ENCODE data around the gene APLN.

Gene APLN

DNA sequence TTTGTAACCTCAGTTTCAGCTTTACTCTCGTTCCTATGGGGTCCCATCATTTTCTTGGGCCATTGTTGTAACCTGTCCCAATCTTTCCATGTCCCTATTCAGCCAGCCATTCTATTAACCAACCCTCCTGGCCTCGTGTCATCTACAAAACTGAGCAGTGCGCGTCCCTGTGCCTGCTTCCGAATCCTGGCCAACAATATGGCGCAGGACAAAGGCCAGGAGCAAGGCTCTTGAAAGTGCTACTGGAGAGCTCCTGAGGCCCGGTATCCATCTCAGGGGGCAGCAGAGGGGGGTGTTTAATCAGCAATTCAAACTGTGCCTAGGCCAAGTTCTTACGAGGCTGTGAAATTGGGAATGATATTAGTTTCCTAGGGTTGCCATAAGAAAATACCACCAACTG lies 41.2 kb upstream of the APLN start:
- TF ChIP-seq, protein P1, sequence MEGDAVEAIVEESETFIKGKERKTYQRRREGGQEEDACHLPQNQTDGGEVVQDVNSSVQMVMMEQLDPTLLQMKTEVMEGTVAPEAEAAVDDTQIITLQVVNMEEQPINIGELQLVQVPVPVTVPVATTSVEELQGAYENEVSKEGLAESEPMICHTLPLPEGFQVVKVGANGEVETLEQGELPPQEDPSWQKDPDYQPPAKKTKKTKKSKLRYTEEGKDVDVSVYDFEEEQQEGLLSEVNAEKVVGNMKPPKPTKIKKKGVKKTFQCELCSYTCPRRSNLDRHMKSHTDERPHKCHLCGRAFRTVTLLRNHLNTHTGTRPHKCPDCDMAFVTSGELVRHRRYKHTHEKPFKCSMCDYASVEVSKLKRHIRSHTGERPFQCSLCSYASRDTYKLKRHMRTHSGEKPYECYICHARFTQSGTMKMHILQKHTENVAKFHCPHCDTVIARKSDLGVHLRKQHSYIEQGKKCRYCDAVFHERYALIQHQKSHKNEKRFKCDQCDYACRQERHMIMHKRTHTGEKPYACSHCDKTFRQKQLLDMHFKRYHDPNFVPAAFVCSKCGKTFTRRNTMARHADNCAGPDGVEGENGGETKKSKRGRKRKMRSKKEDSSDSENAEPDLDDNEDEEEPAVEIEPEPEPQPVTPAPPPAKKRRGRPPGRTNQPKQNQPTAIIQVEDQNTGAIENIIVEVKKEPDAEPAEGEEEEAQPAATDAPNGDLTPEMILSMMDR (IDR thresholded peaks at IDR 0.05) = no peak

DNA sequence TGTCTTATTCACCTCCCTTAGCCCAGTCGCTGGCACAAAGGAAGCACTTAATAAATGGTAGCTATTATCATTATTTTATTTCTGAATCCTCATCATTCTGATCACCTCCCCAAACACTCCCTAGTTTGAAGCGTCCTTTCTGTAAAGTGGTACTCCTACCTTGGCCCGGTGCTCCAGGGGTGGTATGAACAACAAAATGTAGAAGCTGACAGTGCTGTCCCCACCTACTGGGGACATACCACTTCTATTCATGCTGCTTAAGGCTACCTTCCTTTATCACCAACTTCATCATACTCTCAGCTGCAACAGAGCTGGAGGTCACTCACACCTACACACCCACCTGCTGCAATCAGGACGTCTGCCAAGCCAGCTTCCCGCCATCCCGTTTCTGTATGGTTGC lies 40.8 kb upstream of the APLN start:
- TF ChIP-seq, protein P1 (IDR thresholded peaks at IDR 0.05) = no peak

DNA sequence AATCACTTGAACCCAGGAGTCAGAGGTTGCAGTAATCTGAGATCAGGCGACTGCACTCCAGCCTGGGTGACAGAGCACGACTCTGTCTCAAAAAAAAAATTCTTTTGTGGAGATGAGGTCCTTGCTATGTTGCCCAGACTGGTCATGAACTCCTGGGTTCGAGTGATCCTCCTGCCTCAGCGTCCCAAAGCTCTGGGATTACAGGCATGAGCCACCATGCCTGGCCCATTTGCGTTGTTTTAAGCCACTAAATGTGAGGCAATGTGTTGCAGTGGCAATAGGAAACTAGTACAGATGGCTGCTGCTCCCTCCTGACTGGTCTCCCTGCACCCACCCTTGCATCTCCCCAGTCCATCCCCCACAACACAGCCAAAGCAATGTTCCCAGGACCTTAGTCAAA lies 40.0 kb upstream of the APLN start:
- TF ChIP-seq, protein P1 (IDR thresholded peaks at IDR 0.05) = no peak

DNA sequence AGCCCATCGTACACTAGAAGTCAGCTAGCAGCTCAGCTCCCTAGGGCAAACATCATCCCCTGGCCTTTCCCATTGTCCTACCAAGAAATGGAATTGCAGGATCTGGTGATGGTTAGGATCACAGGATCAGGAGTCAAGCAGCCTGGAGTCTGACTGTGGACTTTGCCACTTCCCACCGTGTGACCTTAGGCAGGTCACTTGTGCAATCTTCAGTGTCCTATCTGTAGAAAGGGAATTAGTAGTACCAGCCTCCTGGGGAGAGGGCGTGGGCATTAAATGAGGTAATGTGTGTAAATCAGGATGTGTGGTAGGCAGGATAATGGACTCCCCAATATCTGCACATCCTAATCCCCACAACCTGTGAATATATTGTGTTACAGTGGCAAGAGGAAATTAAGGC lies 38.6 kb upstream of the APLN start:
- TF ChIP-seq, protein P1 (IDR thresholded peaks at IDR 0.05) = no peak

DNA sequence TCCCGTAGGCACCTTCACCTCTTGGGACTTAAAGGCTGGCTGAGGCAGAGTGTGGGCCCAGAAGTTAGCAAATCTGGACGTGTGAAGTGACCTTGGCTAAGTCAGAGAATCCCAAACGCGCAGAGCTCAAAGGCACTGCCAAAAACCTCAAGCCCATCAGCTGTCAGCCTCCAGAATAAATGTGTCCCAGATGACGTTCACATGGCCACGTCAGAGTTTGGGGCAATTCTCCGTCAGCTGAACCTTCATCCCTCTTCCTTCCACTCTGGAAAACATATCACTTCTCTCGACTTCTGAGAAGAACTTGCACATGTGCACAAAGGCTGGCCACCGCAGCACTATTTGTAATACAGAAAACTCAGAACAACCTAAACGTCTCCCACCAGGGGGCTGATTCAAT lies 35.7 kb upstream of the APLN start:
- TF ChIP-seq, protein P1 (IDR thresholded peaks at IDR 0.05) = no peak

DNA sequence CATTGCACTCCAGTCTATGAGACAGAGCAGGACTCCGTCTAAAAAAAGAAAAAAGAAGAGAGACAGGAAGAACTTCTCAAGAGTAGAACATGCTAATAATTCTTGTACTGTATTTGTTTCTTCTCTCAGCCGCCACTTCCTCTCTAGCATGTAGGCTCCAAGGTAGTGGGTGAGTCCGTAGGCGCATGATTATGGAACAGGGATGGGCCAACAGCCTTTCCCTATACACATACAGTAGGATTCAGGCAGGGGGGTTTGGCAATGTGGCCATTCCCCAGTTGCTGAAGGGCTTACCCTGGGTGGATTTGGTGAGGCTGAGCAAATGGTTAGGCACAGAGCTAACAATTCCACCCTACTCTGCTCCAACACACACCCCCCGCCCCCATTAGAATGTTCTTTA lies 35.0 kb upstream of the APLN start:
- TF ChIP-seq, protein P1 (IDR thresholded peaks at IDR 0.05) = no peak

DNA sequence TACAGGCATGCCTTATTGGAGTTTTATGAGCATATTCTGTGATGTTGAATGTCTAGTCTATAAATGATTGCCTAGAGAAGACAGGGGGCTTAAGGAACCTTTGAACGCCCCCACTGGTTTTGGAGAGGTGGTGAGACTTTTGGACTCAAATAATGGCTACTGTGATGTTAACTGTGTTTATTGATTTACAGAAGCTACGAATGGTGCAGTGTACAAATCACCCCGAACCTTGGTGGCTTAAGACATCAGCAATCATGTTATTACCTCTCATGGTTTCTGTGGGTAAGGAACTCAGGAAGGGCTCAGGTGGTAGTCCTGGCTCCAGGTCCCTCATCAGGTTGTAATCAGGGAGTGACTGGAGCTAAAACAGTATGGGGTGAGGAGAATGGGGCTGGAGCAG lies 33.3 kb upstream of the APLN start:
- TF ChIP-seq, protein P1 (IDR thresholded peaks at IDR 0.05) = no peak

DNA sequence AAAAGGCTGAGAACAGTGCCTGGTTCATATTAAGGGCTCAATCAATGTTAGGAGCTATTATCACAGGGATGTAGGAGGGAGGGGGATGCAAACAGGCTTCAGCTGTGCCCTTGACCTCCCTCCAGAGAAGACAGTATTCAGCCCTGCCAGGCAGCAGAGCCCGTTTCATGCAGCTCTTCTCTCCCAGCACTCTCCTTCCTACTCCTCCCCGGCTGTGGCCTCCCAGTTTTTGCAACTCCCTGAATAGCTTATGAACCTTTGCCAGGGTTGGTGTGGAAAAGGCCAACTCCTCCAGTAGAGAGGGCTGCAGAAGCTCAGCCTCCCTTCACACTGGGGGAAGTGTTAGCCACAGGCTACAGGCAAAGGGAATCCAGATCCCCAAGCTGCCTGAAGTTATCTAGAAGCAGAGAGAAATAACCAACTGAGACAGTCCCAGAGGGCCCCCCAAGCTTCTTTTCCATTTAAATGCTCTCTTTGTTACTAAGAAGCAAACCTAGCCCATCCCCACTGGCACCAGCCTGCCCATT lies 31.7 kb upstream of the APLN start:
- TF ChIP-seq, protein P1 (IDR thresholded peaks at IDR 0.05) = no peak

Data from LNCAP (cell line).